PFSK-1 (cell line): Measurements from ENCODE around the gene TYMP.

Experiments
- FOXP2 ChIP-seq: optimal IDR thresholded peaks from 2 replicates; pipeline ENCODE3; 2011; ENCODE audit warnings: borderline replicate concordance, control low read depth, inconsistent platforms; ENCODE audit not compliant: insufficient read depth; ENCODE audit errors: extremely low read length, extremely low read depth
- POLR2AphosphoS5 ChIP-seq: IDR thresholded peaks from 2 replicates; pipeline ENCODE4 v1.6.1; 2012; ENCODE audit warnings: low read depth, mild to moderate bottlenecking, control low read depth, low read length, moderate library complexity
- REST ChIP-seq, 2 experiments: IDR thresholded peaks; 2 replicates each; pipeline versions ENCODE4 v1.6.1 to v1.8.0; 2011 to 2012; ENCODE audit warnings: low read depth in 2 of 2, low read length in 2 of 2, control low read depth in 1 of 2, inconsistent platforms in 1 of 2, mild to moderate bottlenecking in 1 of 2, moderate library complexity in 1 of 2; ENCODE audit not compliant: insufficient read depth in 1 of 2
- SIN3A ChIP-seq: IDR thresholded peaks from 2 replicates; pipeline ENCODE4 v1.6.1; 2012; ENCODE audit warnings: mild to moderate bottlenecking, low read length, moderate library complexity, borderline replicate concordance; ENCODE audit not compliant: insufficient read depth
- TAF1 ChIP-seq: IDR thresholded peaks from 2 replicates; pipeline ENCODE4 v1.6.1; 2012; ENCODE audit warnings: low read length, control low read depth, borderline replicate concordance; ENCODE audit not compliant: insufficient read depth

The TYMP gene

GRCh38 chr22:50481045-50481439, 48.8 kb downstream of the TYMP start:
- TF ChIP-seq POLR2AphosphoS5 = no peak
- no peak for TF ChIP-seq REST (IDR thresholded peaks at IDR 0.05; ENCODE audit: insufficient read depth in 1 of 2, low read depth in 2 of 2, low read length in 2 of 2)

GRCh38 chr22:50479721-50480120, 50.1 kb downstream of the TYMP start:
- TF ChIP-seq FOXP2 = no peak
- TF ChIP-seq SIN3A = no peak
- TF ChIP-seq POLR2AphosphoS5 = no peak
- TF ChIP-seq TAF1 = no peak
- no peak for TF ChIP-seq REST (IDR thresholded peaks at IDR 0.05; ENCODE audit: insufficient read depth in 1 of 2, low read depth in 2 of 2, low read length in 2 of 2)

GRCh38 chr22:50477923-50478322, 51.9 kb downstream of the TYMP start:
- TF ChIP-seq POLR2AphosphoS5 (no peak), TAF1 (no peak), REST (IDR thresholded peaks at IDR 0.05; ENCODE audit: insufficient read depth in 1 of 2, low read depth in 2 of 2, low read length in 2 of 2) (no peak), FOXP2 (no peak), SIN3A (no peak)

GRCh38 chr22:50476868-50477267, 52.9 kb downstream of the TYMP start:
- TF ChIP-seq SIN3A (no peak), REST (IDR thresholded peaks at IDR 0.05; ENCODE audit: insufficient read depth in 1 of 2, low read depth in 2 of 2, low read length in 2 of 2) (no peak), FOXP2 (no peak), POLR2AphosphoS5 (no peak), TAF1 (no peak)
